HepG2 (cell line): ENCODE data around the gene NPBWR2. TPM values are rescaled to one million over a fixed set of nuclear protein-coding genes. Genes with fewer than 3 reads are reported as not detected.
A peak's percentile ranks its signal among the peaks of the same experiment; 100 is the strongest.

Experiments used
- CREM ChIP-seq, 2 experiments: sonication (generic) in 1 of 2; formaldehyde crosslinking in 1 of 2; IDR thresholded peaks; 2 replicates each; pipeline versions ENCODE4 v1.4.0 to v1.6.1; 2016 to 2020; ENCODE audit warnings: antibody characterized with exemption in 1 of 2, mild to moderate bottlenecking in 1 of 2, missing genetic modification reagents in 1 of 2
- GPN1 ChIP-seq: sonication (generic); formaldehyde crosslinking; IDR thresholded peaks from 2 replicates; pipeline ENCODE4 v1.5.1; 2020; ENCODE audit warnings: missing genetic modification reagents, borderline replicate concordance
- IKZF1 ChIP-seq: fragments of 450-650 bp; IDR thresholded peaks from 2 replicates; pipeline ENCODE4 v1.7.1; 2016
- KDM1A ChIP-seq: IDR thresholded peaks from 2 replicates; pipeline ENCODE4 v1.6.1; 2016; ENCODE audit warnings: missing compliant biosample characterization
- KLF15 ChIP-seq: sonication (generic); formaldehyde crosslinking; IDR thresholded peaks from 2 replicates; pipeline ENCODE4 v1.8.1; 2023; ENCODE audit warnings: borderline replicate concordance, mild to moderate bottlenecking, inconsistent platforms, missing genetic modification reagents, mixed read lengths
- MEIS1 ChIP-seq: sonication (generic); formaldehyde crosslinking; IDR thresholded peaks from 2 replicates; pipeline ENCODE4 v1.9.0; 2021; ENCODE audit warnings: mild to moderate bottlenecking, missing genetic modification reagents, moderate library complexity, borderline replicate concordance
- RCOR2 ChIP-seq: IDR thresholded peaks from 2 replicates; pipeline ENCODE4 v1.6.1; 2016; ENCODE audit warnings: missing biosample characterization, missing genetic modification reagents
- ZFP62 ChIP-seq: sonication (generic); formaldehyde crosslinking; IDR thresholded peaks from 2 replicates; pipeline ENCODE4 v1.4.0; 2020; ENCODE audit warnings: missing genetic modification reagents
- ZMYM2 ChIP-seq: sonication (generic); formaldehyde crosslinking; IDR thresholded peaks from 2 replicates; pipeline ENCODE4 v1.8.0; 2022; ENCODE audit warnings: mild to moderate bottlenecking, missing genetic modification reagents
- ZNF24 ChIP-seq: fragments of 450-650 bp; IDR thresholded peaks from 2 replicates; pipeline ENCODE4 v1.6.1; 2017; ENCODE audit warnings: antibody characterized with exemption, mild to moderate bottlenecking
- ZNF251 ChIP-seq: sonication (generic); formaldehyde crosslinking; IDR thresholded peaks from 2 replicates; pipeline ENCODE4 v1.9.0; 2021; ENCODE audit warnings: mild to moderate bottlenecking, missing genetic modification reagents
- ZNF335 ChIP-seq: sonication (generic); formaldehyde crosslinking; IDR thresholded peaks from 2 replicates; pipeline ENCODE4 v1.4.0; 2020; ENCODE audit warnings: missing genetic modification reagents
- polyA plus RNA-seq, 8 experiments: library from polyadenylated mRNA; depleted of rRNA in 3 of 8; stranded (reverse) in 7 of 8; unstranded in 1 of 8; fragments of >200 nt; fragmentation: Illumina TruSeq in 4 of 8; extraction: Trizol in 4 of 8; gene quantifications; 2 replicates each; pipeline versions ENCODE4 v1.2.1 to v1.2.3, GENCODE V29; 2011 to 2016; ENCODE audit warnings: low read depth in 4 of 8, missing spikeins in 1 of 8, mixed read lengths in 1 of 8; ENCODE audit not compliant: insufficient read depth in 1 of 8
- total RNA-seq, 5 experiments: library from RNA; depleted of rRNA; stranded (reverse); fragments of >200 nt; fragmentation: Illumina TruSeq; extraction: Trizol; gene quantifications; 2 replicates each; pipeline ENCODE4 v1.2.3, GENCODE V29; 2016; ENCODE audit warnings: low read depth in 1 of 5
- TF ChIP-seq, protein P1 (sequence below): sonication (generic); formaldehyde crosslinking; IDR thresholded peaks from 2 replicates; pipeline ENCODE4 v1.8.0; 2023; ENCODE audit warnings: mild to moderate bottlenecking, missing genetic modification reagents
- TF ChIP-seq, protein P2 (sequence below): sonication (generic); formaldehyde crosslinking; conservative IDR thresholded peaks from 2 replicates; pipeline ENCODE4 v1.4.0; 2020; ENCODE audit warnings: missing genetic modification reagents
- TF ChIP-seq, protein P3 (sequence below), 2 experiments: sonication (generic) in 1 of 2; formaldehyde crosslinking in 1 of 2; IDR thresholded peaks; 2 replicates each; pipeline versions ENCODE4 v1.4.0 to v1.6.1; 2016 to 2020; ENCODE audit warnings: borderline replicate concordance in 1 of 2, low read depth in 1 of 2, mild to moderate bottlenecking in 1 of 2, missing genetic modification reagents in 1 of 2
- TF ChIP-seq, protein P4 (sequence below): sonication (generic); formaldehyde crosslinking; IDR thresholded peaks from 2 replicates; pipeline ENCODE4 v1.4.0; 2020; ENCODE audit warnings: missing genetic modification reagents
- TF ChIP-seq, protein P5 (sequence below): sonication (generic); formaldehyde crosslinking; IDR thresholded peaks from 2 replicates; pipeline ENCODE4 v1.4.0; 2020; ENCODE audit warnings: missing genetic modification reagents, borderline replicate concordance

The NPBWR2 gene
- total and polyA plus RNA-seq, 2 of the 13 experiments (the other 11 are each of a cell fraction or from before 2014, with no cell fraction given), result not detected

DNA sequence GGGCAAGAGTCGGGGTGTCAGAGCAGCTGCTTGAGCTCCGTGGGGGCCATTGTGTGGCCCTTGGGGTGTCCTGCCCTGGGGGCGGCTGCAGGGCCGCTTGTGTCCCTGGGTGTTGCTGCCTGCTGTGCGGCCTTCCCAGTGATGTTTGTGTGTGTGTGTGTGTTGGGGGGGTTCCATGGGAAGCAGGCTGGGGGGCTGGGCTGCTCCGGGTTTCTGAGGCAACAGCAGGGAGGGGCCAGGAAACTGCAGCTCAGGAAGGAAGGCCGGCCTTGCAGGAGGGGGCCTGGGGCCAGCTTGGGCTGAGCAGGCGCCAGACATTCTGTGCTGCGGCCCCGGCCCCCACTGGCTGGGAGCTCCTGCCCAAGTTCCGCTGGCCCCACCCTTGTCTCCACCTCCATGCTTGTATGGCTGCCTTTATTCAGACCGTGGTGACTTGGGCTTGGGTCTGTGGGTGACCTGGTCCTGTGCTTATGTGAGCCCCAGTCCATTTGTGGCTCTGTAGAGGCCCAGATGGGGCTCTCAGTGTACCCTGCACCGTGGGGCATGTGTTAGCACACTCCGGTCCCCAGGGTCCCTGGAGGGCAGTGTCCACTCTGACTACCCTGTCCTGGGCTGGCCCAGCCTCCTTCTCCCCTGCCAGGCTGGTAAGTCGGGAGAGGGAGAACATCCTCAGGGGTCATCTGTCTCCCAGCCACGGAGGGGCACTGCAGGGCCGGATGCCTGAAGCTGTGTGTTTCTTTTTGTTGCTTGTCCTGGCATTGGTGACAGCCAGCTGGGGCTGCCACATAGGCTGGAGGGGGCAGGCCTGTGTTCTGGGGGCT is 53.3 kb downstream of the NPBWR2 start (continued):
- no peak for TF ChIP-seq IKZF1
- TF ChIP-seq ZNF335, result peak; percentile 72; the same call in 1 of the 2 replicates
- TF ChIP-seq, protein P1, sequence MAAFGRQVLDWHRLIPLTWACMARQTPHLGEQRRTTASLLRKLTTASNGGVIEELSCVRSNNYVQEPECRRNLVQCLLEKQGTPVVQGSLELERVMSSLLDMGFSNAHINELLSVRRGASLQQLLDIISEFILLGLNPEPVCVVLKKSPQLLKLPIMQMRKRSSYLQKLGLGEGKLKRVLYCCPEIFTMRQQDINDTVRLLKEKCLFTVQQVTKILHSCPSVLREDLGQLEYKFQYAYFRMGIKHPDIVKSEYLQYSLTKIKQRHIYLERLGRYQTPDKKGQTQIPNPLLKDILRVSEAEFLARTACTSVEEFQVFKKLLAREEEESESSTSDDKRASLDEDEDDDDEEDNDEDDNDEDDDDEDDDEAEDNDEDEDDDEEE (CRISPR knock-in tag), result no peak
- TF ChIP-seq, protein P2, sequence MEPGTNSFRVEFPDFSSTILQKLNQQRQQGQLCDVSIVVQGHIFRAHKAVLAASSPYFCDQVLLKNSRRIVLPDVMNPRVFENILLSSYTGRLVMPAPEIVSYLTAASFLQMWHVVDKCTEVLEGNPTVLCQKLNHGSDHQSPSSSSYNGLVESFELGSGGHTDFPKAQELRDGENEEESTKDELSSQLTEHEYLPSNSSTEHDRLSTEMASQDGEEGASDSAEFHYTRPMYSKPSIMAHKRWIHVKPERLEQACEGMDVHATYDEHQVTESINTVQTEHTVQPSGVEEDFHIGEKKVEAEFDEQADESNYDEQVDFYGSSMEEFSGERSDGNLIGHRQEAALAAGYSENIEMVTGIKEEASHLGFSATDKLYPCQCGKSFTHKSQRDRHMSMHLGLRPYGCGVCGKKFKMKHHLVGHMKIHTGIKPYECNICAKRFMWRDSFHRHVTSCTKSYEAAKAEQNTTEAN (CRISPR knock-in tag), result peak; percentile 80
- no peak for TF ChIP-seq GPN1 (CRISPR knock-in tag)
- TF ChIP-seq ZFP62 (CRISPR knock-in tag), result no peak
- TF ChIP-seq KDM1A (CRISPR knock-in tag), result peak; percentile 73; the same call in 1 of the 2 replicates
- TF ChIP-seq, protein P3, sequence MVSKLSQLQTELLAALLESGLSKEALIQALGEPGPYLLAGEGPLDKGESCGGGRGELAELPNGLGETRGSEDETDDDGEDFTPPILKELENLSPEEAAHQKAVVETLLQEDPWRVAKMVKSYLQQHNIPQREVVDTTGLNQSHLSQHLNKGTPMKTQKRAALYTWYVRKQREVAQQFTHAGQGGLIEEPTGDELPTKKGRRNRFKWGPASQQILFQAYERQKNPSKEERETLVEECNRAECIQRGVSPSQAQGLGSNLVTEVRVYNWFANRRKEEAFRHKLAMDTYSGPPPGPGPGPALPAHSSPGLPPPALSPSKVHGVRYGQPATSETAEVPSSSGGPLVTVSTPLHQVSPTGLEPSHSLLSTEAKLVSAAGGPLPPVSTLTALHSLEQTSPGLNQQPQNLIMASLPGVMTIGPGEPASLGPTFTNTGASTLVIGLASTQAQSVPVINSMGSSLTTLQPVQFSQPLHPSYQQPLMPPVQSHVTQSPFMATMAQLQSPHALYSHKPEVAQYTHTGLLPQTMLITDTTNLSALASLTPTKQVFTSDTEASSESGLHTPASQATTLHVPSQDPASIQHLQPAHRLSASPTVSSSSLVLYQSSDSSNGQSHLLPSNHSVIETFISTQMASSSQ (IDR thresholded peaks at IDR 0.05; ENCODE audit: low read depth), result peak; percentile 46; the same call in 1 of the 2 replicates
- TF ChIP-seq, protein P3 (CRISPR knock-in tag; IDR thresholded peaks at IDR 0.05; ENCODE audit: borderline replicate concordance), result peak; percentile 11; the same call in 1 of the 2 replicates
- peak; percentile 67; the same call in 1 of the 2 replicates for TF ChIP-seq RCOR2 (CRISPR knock-in tag)
- TF ChIP-seq CREM (IDR thresholded peaks at IDR 0.05), result peak; percentile 66
- no peak for TF ChIP-seq CREM (CRISPR knock-in tag; IDR thresholded peaks at IDR 0.05)
- TF ChIP-seq, protein P4, sequence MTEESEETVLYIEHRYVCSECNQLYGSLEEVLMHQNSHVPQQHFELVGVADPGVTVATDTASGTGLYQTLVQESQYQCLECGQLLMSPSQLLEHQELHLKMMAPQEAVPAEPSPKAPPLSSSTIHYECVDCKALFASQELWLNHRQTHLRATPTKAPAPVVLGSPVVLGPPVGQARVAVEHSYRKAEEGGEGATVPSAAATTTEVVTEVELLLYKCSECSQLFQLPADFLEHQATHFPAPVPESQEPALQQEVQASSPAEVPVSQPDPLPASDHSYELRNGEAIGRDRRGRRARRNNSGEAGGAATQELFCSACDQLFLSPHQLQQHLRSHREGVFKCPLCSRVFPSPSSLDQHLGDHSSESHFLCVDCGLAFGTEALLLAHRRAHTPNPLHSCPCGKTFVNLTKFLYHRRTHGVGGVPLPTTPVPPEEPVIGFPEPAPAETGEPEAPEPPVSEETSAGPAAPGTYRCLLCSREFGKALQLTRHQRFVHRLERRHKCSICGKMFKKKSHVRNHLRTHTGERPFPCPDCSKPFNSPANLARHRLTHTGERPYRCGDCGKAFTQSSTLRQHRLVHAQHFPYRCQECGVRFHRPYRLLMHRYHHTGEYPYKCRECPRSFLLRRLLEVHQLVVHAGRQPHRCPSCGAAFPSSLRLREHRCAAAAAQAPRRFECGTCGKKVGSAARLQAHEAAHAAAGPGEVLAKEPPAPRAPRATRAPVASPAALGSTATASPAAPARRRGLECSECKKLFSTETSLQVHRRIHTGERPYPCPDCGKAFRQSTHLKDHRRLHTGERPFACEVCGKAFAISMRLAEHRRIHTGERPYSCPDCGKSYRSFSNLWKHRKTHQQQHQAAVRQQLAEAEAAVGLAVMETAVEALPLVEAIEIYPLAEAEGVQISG (CRISPR knock-in tag), result peak; percentile 95
- 0 out of 2 replicates have a peak, but pooled peaks have one; percentile 64 for TF ChIP-seq MEIS1
- TF ChIP-seq, protein P5, sequence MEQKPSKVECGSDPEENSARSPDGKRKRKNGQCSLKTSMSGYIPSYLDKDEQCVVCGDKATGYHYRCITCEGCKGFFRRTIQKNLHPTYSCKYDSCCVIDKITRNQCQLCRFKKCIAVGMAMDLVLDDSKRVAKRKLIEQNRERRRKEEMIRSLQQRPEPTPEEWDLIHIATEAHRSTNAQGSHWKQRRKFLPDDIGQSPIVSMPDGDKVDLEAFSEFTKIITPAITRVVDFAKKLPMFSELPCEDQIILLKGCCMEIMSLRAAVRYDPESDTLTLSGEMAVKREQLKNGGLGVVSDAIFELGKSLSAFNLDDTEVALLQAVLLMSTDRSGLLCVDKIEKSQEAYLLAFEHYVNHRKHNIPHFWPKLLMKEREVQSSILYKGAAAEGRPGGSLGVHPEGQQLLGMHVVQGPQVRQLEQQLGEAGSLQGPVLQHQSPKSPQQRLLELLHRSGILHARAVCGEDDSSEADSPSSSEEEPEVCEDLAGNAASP (CRISPR knock-in tag), result peak; percentile 72; the same call in 1 of the 2 replicates
- no peak for TF ChIP-seq KLF15 (CRISPR knock-in tag)
- no peak for TF ChIP-seq ZNF251
- no peak for TF ChIP-seq ZNF24
- TF ChIP-seq ZMYM2 (CRISPR knock-in tag), result no peak; the same call in 1 of the 2 replicates
